ENCODE measurements around the gene ASMTL.

GRCh38 chrX:1430451-1430850 lies 22.3 kb downstream of the ASMTL start:
- TF ChIP-seq EZH2 (IDR thresholded peaks at IDR 0.05) (no peak), FOXP2 (optimal IDR thresholded peaks at IDR 0.05; ENCODE audit: control extremely low read depth, extremely low read length, insufficient read depth) (no peak)

Data from SK-N-MC (cell line).